Gastrocnemius medialis (tissue), 4 donors: Measurements from ENCODE around the gene TFEB. TPM values are rescaled to one million over a fixed set of nuclear protein-coding genes. Genes with fewer than 3 reads are reported as not detected.

Experiments used
- ATAC-seq, 2 donors: fragments of 150-250 bp; one replicate each; pipeline ENCODE4 v1.9.1; 2016
- DNase-seq, 2 donors: peaks; one replicate each; pipeline ENCODE4 v3.0.0-alpha.2; 2019
- H3K27ac ChIP-seq, 4 donors: fragments of 200-600 bp; sonication (generic); 1 replicate in 1 of 4; 2 replicates in 3 of 4; pipeline ENCODE4 v1.5.1; 2016 to 2018; ENCODE audit warnings: mild to moderate bottlenecking in 2 of 4, moderate library complexity in 1 of 4
- H3K27me3 ChIP-seq, 3 donors: fragments of 200-600 bp; sonication (generic) in 2 of 3; 1 replicate in 1 of 3; 2 replicates in 2 of 3; pipeline versions ENCODE4 v1.5.1 to v1.6.0; 2016 to 2019; ENCODE audit warnings: mild to moderate bottlenecking in 1 of 3, moderate library complexity in 1 of 3
- H3K36me3 ChIP-seq, 2 donors: fragments of 200-600 bp; sonication (generic) in 1 of 2; one replicate each; pipeline ENCODE4 v1.5.1; 2017 to 2018
- H3K4me1 ChIP-seq, 2 donors: fragments of 200-600 bp; sonication (generic) in 1 of 2; one replicate each; pipeline ENCODE4 v1.5.1; 2016 to 2017; ENCODE audit warnings: mild to moderate bottlenecking in 2 of 2
- H3K4me3 ChIP-seq, 4 donors: fragments of 200-600 bp; sonication (generic) in 3 of 4; 1 replicate in 1 of 4; 2 replicates in 3 of 4; pipeline ENCODE4 v1.5.1; 2016 to 2019; ENCODE audit warnings: mild to moderate bottlenecking in 2 of 4
- H3K9me3 ChIP-seq, 3 donors: fragments of 200-600 bp; sonication (generic) in 2 of 3; 1 replicate in 1 of 3; 2 replicates in 2 of 3; pipeline ENCODE4 v1.5.1; 2016 to 2019
- POLR2A ChIP-seq, 2 donors: fragments of 450-650 bp; IDR thresholded peaks; one replicate each; pipeline ENCODE4 v1.6.1; 2017; ENCODE audit warnings: antibody characterized with exemption in 2 of 2, mild to moderate bottlenecking in 2 of 2, moderate library complexity in 2 of 2
- in situ Hi-C, 4 donors: fragments of 200-750 bp; cut with MboI; loops; one replicate each; pipeline versions ENCODE4 v1.15.0 to v1.8.0; 2017; ENCODE audit warnings: low sequenced_read_pairs in 4 of 4
- intact Hi-C: fragments of 100-400 bp; cut with DNase I; formaldehyde crosslinking; loops from one replicate; pipeline ENCODE4 v1.15.1; 2023; ENCODE audit warnings: low total_unique reads
- total RNA-seq, 4 donors: library from RNA; depleted of rRNA; stranded (reverse); fragments of >200 nt; gene quantifications; one replicate each; pipeline versions ENCODE4 v1.1.0 to v1.2.3, GENCODE V29; 2016
- TF ChIP-seq, protein P1 (sequence below), 5 experiments: fragments of 450-650 bp in 3 of 5; fragments of 200-600 bp in 2 of 5; sonication (generic) in 2 of 5; IDR thresholded peaks in 4 of 5; conservative IDR thresholded peaks in 1 of 5; 1 replicate in 4 of 5; 2 replicates in 1 of 5; pipeline ENCODE4 v1.5.1; 2016 to 2019; ENCODE audit warnings: antibody characterized with exemption in 5 of 5, mild to moderate bottlenecking in 3 of 5, moderate library complexity in 3 of 5

Gene TFEB
- 100 to 1,000 TPM in 2 of 4 donors, 10 to 100 TPM in 2; 82.8 to 121 (median 93.3) TPM for total RNA-seq

GRCh38 chr6:41735427-41736185, at the start of gene TFEB:
TSS of gene TFEB (minus strand) at chr6:41735608. CDS start at chr6:41691213, 44,395 bp downstream.
- Histone ChIP-seq H3K27me3 (no peaks in the 10 kb centered on the region), H3K4me3 (peak within 1 kb of the TSS; percentile 76 to 97 (median 90)), H3K4me1 (peaks cover 13 to 20% of the 10 kb centered on the region in 2 donors), H3K27ac (peak within 1 kb of the TSS; percentile 97 to 99 (median 98)), H3K9me3 (no peaks in the 10 kb centered on the region), H3K36me3 (no peaks in the 10 kb centered on the region)
- DNase-seq (peak; percentile 92 to 93), ATAC-seq (peak; percentile 43 to 51)
- TF ChIP-seq, protein P1, sequence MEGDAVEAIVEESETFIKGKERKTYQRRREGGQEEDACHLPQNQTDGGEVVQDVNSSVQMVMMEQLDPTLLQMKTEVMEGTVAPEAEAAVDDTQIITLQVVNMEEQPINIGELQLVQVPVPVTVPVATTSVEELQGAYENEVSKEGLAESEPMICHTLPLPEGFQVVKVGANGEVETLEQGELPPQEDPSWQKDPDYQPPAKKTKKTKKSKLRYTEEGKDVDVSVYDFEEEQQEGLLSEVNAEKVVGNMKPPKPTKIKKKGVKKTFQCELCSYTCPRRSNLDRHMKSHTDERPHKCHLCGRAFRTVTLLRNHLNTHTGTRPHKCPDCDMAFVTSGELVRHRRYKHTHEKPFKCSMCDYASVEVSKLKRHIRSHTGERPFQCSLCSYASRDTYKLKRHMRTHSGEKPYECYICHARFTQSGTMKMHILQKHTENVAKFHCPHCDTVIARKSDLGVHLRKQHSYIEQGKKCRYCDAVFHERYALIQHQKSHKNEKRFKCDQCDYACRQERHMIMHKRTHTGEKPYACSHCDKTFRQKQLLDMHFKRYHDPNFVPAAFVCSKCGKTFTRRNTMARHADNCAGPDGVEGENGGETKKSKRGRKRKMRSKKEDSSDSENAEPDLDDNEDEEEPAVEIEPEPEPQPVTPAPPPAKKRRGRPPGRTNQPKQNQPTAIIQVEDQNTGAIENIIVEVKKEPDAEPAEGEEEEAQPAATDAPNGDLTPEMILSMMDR (IDR thresholded peaks at IDR 0.05 in 4 of 5, conservative IDR thresholded peaks at IDR 0.05 in 1 of 5): peak; percentile 91 to 100 (median 100)
- TF ChIP-seq POLR2A (IDR thresholded peaks at IDR 0.05): peak; percentile 94 to 97
- in situ Hi-C loops: loop anchor here in 1 of 4 donors (5.0 kb wide), 1 partner anchor 33 kb away; no protein-coding TSS in a partner anchor
- intact Hi-C loops: loop anchor here (1.0 to 10.0 kb wide), 5 partner anchors 44 to 1439 kb away; partner anchors contain the start of genes BICRAL, FRS3, KLHDC3 and MEA1

DNA sequence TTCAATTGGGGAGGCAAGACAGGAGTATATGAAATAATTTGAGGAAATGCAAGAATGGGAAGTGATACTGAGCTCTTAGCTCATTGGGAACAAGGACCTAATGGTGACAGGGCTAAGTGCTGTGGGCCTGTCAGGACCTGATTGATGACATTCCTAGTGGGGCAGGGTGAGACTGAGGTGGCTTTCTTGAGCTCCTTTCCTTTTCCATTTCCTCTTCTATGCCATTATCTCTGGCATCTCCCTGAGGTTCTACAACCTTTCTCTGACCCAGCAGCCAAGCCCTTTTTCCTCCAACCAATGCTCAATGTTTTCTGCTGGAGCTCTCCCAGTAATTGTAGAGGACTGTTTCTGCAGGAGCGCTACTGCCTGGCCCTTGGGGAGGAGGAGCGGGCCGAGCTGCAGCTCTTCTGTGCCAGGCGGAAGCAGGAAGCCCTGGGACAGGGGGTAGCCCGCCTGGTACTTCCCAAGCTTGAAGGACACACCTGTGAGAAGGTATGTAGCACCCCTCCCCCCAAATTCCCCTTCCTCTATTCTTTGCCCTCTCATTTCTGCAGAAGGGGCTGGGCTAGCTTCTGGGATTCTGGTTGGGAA, 49.3 kb upstream of the TFEB start:
- Histone ChIP-seq H3K27ac (no peak overlapping the region), H3K4me1 (peaks cover 33 to 35% of the 10 kb centered on the region in 2 donors), H3K36me3 (peaks cover 0 to 4% of the 10 kb centered on the region in 2 donors), H3K27me3 (no peaks in the 10 kb centered on the region), H3K9me3 (no peaks in the 10 kb centered on the region), H3K4me3 (no peak overlapping the region)
- in situ Hi-C loops: loop anchor here (5.0 to 10.0 kb wide), 3 partner anchors 140 to 260 kb away; partner anchors contain the start of genes BYSL (in 2 of the 4) and MED20 (in 2 of the 4)
- no peak for TF ChIP-seq POLR2A (IDR thresholded peaks at IDR 0.05)
- TF ChIP-seq, protein P1 (IDR thresholded peaks at IDR 0.05 in 4 of 5, conservative IDR thresholded peaks at IDR 0.05 in 1 of 5): no peak
- intact Hi-C loops: loop anchor here (5.0 to 10.0 kb wide), 3 partner anchors 80 to 710 kb away; partner anchors contain the start of genes MRPS10, NFYA and OARD1
- no peak for ATAC-seq
- no peak for DNase-seq

DNA sequence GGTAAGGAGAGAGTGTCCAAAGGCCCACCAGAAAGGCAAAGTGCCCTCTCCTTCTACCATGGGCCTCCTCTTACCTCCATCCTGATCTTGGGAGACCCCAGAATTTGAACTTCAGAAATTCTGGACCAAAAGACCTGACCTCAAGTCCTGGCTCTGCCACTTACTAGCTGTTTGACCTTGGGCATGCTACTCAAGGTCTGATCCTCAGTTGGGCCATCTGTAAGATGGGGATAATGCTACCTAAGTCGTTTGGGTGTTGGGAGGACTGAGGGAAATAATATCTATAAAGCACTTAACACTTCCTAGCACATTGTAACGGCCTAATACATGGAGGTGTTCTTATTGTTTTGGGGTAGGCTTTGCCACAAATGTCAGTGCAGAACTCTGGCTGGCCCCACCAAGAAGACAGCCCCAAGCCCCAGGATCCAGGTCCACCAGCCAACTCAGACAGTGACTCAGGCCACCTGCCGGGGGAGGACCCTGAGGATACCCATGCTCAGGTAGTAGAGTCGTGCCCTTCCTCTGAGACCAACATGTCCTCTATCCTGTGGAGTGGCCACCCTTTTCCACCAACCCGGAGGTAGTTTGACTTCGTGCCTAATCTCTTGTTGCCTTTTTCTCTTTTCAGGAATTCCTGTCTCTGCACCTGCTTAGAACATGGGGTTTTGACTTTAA, 47.8 kb upstream of the TFEB start:
- no peak overlapping the region for H3K27ac ChIP-seq
- H3K4me3 ChIP-seq: no peak overlapping the region
- ATAC-seq (no peak), DNase-seq (no peak)
- in situ Hi-C loops: loop anchor here (5.0 to 10.0 kb wide), 3 partner anchors 142 to 262 kb away; partner anchors contain the start of genes BYSL (in 2 of the 4) and MED20 (in 2 of the 4)
- peaks cover 27 to 33% of the 10 kb centered on the region in 2 donors for H3K4me1 ChIP-seq
- H3K9me3 ChIP-seq: no peaks in the 10 kb centered on the region
- TF ChIP-seq, protein P1 (IDR thresholded peaks at IDR 0.05 in 4 of 5, conservative IDR thresholded peaks at IDR 0.05 in 1 of 5): no peak
- no peak for TF ChIP-seq POLR2A (IDR thresholded peaks at IDR 0.05)
- intact Hi-C loops: loop anchor here (10.0 kb wide), 2 partner anchors 78 to 708 kb away; partner anchors contain the start of genes NFYA and OARD1
- H3K27me3 ChIP-seq: no peaks in the 10 kb centered on the region
- H3K36me3 ChIP-seq: no peaks in the 10 kb centered on the region

GRCh38 chr6:41781366-41781730, 45.9 kb upstream of the TFEB start:
- TF ChIP-seq POLR2A (IDR thresholded peaks at IDR 0.05): no peak
- TF ChIP-seq, protein P1 (IDR thresholded peaks at IDR 0.05 in 4 of 5, conservative IDR thresholded peaks at IDR 0.05 in 1 of 5): no peak
- H3K36me3 ChIP-seq: peaks cover 0 to 12% of the 10 kb centered on the region in 2 donors
- no peaks in the 10 kb centered on the region for H3K9me3 ChIP-seq
- H3K4me3 ChIP-seq: peak overlapping the region; percentile 82 to 91 (median 86)
- H3K27me3 ChIP-seq: no peaks in the 10 kb centered on the region
- in situ Hi-C loops (loop anchor here (5.0 to 10.0 kb wide), 3 partner anchors 143 to 263 kb away; partner anchors contain the start of genes BYSL (in 2 of the 4) and MED20 (in 2 of the 4)), intact Hi-C loops (loop anchor here (10.0 kb wide), 2 partner anchors 77 to 707 kb away; partner anchors contain the start of genes NFYA and OARD1)
- peaks cover 27 to 33% of the 10 kb centered on the region in 2 donors for H3K4me1 ChIP-seq
- DNase-seq: peak in 1 of 2 donors; percentile 60
- ATAC-seq: no peak
- H3K27ac ChIP-seq: peak overlapping the region; percentile 83 to 90 (median 88)
